ENCODE data around the gene GMPPA. TPM values are rescaled to one million over a fixed set of nuclear protein-coding genes. Genes with fewer than 3 reads are reported as not detected.

Gene GMPPA
- total RNA-seq, 2 donors from 2014 or later, result 21.6 to 23.3 TPM

DNA sequence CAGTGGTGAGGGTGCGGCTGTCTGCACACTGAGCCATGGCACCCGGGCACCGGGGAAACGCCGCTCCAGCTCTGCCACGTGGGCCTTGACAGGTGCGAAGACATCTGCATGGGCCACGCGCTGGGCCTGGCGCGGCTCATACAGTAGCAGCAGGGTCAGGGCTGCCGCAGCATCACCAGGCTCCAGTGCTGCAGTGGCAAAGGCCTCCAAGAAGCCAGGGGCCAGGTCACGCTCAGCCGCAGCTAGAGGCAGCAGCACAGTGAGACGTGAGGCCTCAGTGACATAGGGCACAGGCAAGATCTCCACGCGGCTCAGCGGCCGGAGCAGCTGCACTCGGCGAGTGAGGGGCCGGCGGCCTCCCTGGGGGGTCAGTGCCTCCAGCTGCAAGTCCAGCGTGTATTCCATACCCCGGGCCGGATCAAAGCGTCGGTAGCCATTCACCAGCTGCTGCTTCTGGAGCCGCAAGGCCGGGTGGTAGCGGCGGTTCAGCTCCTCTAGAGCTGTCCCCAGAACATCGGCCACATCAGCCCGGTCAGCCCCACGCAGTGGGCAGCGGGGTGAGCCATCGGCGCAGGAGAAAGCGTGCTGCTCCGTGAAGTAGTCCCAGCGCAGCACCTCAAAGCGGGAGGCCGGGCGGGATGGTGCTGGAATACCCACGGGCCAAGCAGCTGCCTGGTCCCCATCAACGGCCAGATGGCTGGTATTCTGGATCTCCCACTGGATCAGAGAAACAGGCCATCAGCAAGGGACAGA lies 41.4 kb downstream of the GMPPA start:
- Histone ChIP-seq H3K4me1 (peaks cover 0 to 52% of the 10 kb centered on the region in 2 donors), H3K27ac (no peak overlapping the region), H3K27me3 (no peaks in the 10 kb centered on the region), H3K36me3 (peaks cover 30% of the 10 kb centered on the region), H3K9me3 (no peaks in the 10 kb centered on the region), H3K4me3 (no peak overlapping the region)
- TF ChIP-seq, protein P1, sequence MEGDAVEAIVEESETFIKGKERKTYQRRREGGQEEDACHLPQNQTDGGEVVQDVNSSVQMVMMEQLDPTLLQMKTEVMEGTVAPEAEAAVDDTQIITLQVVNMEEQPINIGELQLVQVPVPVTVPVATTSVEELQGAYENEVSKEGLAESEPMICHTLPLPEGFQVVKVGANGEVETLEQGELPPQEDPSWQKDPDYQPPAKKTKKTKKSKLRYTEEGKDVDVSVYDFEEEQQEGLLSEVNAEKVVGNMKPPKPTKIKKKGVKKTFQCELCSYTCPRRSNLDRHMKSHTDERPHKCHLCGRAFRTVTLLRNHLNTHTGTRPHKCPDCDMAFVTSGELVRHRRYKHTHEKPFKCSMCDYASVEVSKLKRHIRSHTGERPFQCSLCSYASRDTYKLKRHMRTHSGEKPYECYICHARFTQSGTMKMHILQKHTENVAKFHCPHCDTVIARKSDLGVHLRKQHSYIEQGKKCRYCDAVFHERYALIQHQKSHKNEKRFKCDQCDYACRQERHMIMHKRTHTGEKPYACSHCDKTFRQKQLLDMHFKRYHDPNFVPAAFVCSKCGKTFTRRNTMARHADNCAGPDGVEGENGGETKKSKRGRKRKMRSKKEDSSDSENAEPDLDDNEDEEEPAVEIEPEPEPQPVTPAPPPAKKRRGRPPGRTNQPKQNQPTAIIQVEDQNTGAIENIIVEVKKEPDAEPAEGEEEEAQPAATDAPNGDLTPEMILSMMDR (IDR thresholded peaks at IDR 0.05), result no peak
- DNase-seq (ENCODE audit: low spot score), result no peak

DNA sequence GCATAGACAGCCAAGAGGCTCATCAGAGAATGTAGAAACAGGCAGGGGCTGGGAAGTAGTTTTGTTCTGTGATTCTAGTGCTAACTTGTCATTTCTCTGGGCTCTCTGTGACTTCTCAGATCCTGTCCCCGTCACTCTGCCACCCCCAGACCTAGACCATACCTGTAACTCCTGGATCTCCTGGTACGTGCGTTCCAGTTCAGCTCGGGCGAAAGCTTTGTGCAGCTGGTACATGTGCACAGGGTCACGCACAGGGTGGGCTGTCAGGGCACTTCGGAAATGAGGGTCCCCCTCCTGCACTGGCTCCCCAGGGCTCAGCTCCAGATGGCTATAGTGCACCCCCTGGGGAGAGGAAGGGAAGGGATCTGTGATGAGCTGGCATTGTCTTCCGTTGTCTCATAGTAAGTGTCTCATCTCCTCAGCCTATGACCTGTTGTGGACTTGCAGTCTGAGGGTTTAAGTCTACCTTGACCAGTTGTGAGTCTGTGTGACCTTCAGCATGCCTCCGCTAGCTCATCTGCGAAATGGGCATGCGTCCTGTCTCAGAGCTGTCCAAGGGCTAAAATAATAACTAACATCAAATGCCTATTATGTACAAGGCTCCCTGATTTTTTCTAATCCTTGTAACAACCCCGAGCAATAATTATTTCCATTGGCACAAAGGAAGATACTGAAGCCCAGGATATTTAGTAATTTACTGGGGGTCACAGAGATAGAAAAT lies 42.3 kb downstream of the GMPPA start:
- TF ChIP-seq, protein P1 (IDR thresholded peaks at IDR 0.05), result no peak
- no peak overlapping the region for H3K4me3 ChIP-seq
- H3K36me3 ChIP-seq, result peaks cover 30% of the 10 kb centered on the region
- H3K4me1 ChIP-seq, result peaks cover 0 to 52% of the 10 kb centered on the region in 2 donors
- peak overlapping the region in 1 of 2 donors; percentile 94 for H3K27ac ChIP-seq
- no peaks in the 10 kb centered on the region for H3K9me3 ChIP-seq
- H3K27me3 ChIP-seq, result no peaks in the 10 kb centered on the region
- no peak for DNase-seq (ENCODE audit: low spot score)

DNA sequence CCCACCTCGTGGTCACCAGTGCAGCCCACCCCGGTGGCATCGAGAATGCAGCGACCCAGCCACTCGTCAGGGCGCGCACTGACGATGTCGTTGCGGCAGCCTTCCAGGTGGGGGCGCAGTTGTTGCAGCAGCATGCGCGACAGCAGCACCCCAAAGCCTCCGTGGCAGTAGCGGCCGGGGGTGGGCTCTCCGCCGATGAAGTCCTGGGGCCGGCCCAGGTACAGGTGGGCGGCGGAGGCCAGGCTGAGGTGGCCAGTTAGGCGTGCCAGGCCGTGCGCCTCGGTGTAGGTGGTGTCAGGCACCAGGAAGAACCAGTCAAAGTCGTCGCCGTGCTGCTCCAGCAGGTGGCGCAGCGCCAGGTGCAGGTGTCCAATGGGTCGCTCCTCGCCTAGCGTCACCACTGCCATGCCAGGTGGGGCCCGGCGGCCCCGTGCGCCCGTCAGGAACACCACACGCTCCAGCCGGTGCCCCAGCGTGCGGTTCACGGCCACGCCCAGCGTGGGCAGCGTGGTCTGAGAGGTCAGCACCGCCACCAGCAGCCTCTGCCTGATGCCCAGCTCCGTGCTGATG lies 43.0 kb downstream of the GMPPA start:
- Histone ChIP-seq H3K4me3 (peak overlapping the region in 1 of 2 donors; percentile 77), H3K9me3 (no peaks in the 10 kb centered on the region), H3K4me1 (peaks cover 0 to 52% of the 10 kb centered on the region in 2 donors), H3K27me3 (no peaks in the 10 kb centered on the region), H3K36me3 (peaks cover 30% of the 10 kb centered on the region), H3K27ac (peak overlapping the region; percentile 94)
- TF ChIP-seq, protein P1 (IDR thresholded peaks at IDR 0.05), result peak; percentile 87 to 92
- peak; percentile 77 for DNase-seq (ENCODE audit: low spot score)

DNA sequence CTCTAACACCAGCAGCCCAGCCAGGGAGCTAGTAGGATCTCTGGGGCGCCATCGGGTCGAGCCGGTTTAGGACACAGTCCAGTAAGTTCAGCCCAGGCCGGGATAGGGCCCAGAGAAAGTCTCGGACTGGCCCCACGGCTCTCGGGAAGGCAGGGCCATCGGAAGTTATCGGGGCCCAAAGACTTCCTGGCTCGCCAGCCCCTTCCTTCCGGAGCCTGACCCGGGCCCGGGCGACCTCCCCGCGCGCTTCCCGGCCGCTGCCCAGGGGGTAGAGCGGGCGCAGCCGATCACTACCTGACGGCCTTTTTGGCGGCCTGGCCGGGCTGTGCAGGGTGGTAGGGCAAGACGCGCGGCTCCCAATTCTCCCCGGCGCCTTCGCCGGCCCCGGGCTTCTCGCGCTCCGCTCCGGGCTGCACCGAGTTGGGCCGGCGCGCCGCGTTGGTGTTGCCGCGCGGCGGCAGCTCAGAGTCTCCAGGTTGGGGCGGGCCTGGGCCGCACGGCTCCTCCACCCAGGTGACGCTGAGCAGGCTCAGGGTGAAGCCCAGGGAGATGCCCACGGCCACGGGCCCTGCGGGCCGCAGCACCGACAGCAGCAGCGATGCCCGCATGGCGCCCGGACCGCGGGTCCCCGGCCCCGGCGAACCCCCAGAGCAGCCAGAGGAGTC lies 44.4 kb downstream of the GMPPA start:
- no peaks in the 10 kb centered on the region for H3K27me3 ChIP-seq
- peak overlapping the region; percentile 94 for H3K27ac ChIP-seq
- DNase-seq (ENCODE audit: low spot score), result no peak
- peaks cover 30% of the 10 kb centered on the region for H3K36me3 ChIP-seq
- peaks cover 0 to 45% of the 10 kb centered on the region in 2 donors for H3K4me1 ChIP-seq
- H3K9me3 ChIP-seq, result no peaks in the 10 kb centered on the region
- peak overlapping the region; percentile 52 to 77 for H3K4me3 ChIP-seq
- TF ChIP-seq, protein P1 (IDR thresholded peaks at IDR 0.05), result no peak

DNA sequence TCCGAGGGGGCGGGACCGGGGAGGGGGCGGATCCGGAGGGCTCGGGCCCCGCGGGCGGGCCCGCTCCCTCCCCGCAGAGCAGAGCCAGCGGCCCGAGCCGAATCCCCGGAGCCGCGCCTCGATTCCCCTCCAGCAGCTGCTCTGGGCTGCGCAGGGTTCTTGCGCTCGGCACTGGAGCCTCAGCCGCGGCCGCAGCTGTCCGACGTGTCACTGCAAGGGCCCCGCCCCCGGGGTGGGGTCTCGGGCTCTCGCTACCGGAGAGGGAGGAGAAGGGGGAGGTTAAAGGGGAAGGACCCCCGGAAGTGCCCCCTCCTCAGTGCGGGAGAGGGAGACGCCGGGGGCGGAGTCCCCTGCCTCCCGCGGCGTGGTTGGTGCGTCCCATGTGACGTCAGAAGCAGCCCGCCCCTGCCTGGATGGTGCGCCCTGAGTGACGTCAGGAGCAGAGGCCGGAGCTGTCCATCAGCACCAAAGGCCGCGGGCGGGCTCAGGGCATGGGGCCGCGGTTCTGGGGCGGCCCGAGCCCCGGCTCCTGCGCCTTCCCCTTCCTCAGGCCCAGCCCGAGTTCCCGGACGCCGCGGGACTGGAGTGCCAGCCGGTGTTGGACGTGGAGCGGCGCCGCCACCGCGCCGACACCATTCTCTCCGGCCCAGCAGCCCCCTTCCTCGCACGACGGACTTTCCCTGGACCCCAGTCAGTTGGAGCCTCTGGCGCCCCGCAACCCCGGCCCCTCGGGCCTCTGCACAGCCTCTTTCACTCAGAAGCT lies 45.1 kb downstream of the GMPPA start, which contains the start of the genes CHPF and TMEM198:
Gene CHPF (minus strand): TSS at position 214 of the 763 bp plus-strand sequence. CDS start 271 bp downstream, outside the sequence.
Gene TMEM198 (plus strand): TSS at position 433 of the 763 bp plus-strand sequence. CDS start 700 bp downstream, outside the sequence.
- Histone ChIP-seq H3K27ac (peak within 1 kb of the TSS; percentile 94), H3K4me3 (peak within 1 kb of the TSS; percentile 52 to 77), H3K9me3 (no peaks in the 10 kb centered on the region), H3K4me1 (peaks cover 0 to 38% of the 10 kb centered on the region in 2 donors), H3K36me3 (peaks cover 25% of the 10 kb centered on the region), H3K27me3 (no peaks in the 10 kb centered on the region)
- DNase-seq (ENCODE audit: low spot score), result peak; percentile 99
- TF ChIP-seq, protein P1 (IDR thresholded peaks at IDR 0.05), result no peak

Data from right atrium auricular region (tissue), 2 donors.